MCF 10A (cell line): ENCODE results near the gene FAR2. TPM values are rescaled to one million over a fixed set of nuclear protein-coding genes. Genes with fewer than 3 reads are reported as not detected.

Source experiments
- BruUV-seq: library from RNA; stranded (reverse); fragments of 400-500 nt; replicated peaks from 2 replicates; lab custom pipeline; 2021; lab: Mats Ljungman, UMichigan
- CTCF ChIA-PET: fragments of 300-600 bp; sonication (Branson Sonifier 250); formaldehyde crosslinking; extraction: SDS; loops from one replicate; lab custom pipeline; 2021; ENCODE audit warnings: antibody characterized with exemption, inconsistent platforms; lab: Yijun Ruan, JAX
- POLR2A ChIA-PET: fragments of 300-600, 350-650 bp; sonication (Branson Sonifier 250); formaldehyde crosslinking; extraction: SDS; loops from one replicate; lab custom pipeline; 2020; ENCODE audit warnings: antibody characterized with exemption, inconsistent platforms; lab: Yijun Ruan, JAX
- DNase-seq: peaks from one replicate; pipeline ENCODE4 v3.0.0-alpha.2; 2018; ENCODE audit not compliant: unreplicated experiment
- H3K27ac Mint-ChIP-seq: one replicate; pipeline ENCODE4 v1.8.0; 2022; ENCODE audit warnings: mild to moderate bottlenecking, low read depth, mixed read lengths; ENCODE audit not compliant: unreplicated experiment
- H3K27me3 Mint-ChIP-seq: one replicate; pipeline ENCODE4 v1.8.0; 2022; ENCODE audit warnings: mixed read lengths; ENCODE audit not compliant: insufficient read depth, unreplicated experiment
- H3K36me3 Mint-ChIP-seq: one replicate; pipeline ENCODE4 v1.8.0; 2022; ENCODE audit warnings: mild to moderate bottlenecking, moderate library complexity, mixed read lengths; ENCODE audit not compliant: insufficient read depth, unreplicated experiment
- H3K4me1 Mint-ChIP-seq: one replicate; pipeline ENCODE4 v1.8.0; 2022; ENCODE audit warnings: mixed read lengths; ENCODE audit not compliant: insufficient read depth, unreplicated experiment
- H3K4me3 Mint-ChIP-seq: one replicate; pipeline ENCODE4 v1.8.0; 2022; ENCODE audit warnings: mild to moderate bottlenecking, moderate library complexity, mixed read lengths; ENCODE audit not compliant: unreplicated experiment
- H3K9me3 Mint-ChIP-seq: one replicate; pipeline ENCODE4 v1.8.0; 2022; ENCODE audit warnings: mixed read lengths; ENCODE audit not compliant: unreplicated experiment
- CTCF ChIP-seq: fragments of 200-600 bp; IDR thresholded peaks from one replicate; pipeline ENCODE4 v1.8.0; 2022; ENCODE audit warnings: antibody characterized with exemption, mild to moderate bottlenecking; ENCODE audit not compliant: unreplicated experiment
- intact Hi-C: fragments of 100-400 bp; cut with micrococcal nuclease; formaldehyde crosslinking; loops from 2 replicates; pipeline ENCODE4 v1.14.1; 2022
- total RNA-seq: library from RNA; stranded (reverse); gene quantifications from 2 replicates; pipeline ENCODE4 v1.2.3, GENCODE V29; 2022

Gene FAR2
- total RNA-seq, 1 experiment from 2014 or later, result 1.7 TPM

GRCh38 chr12:29149691-29150281 lies 708 bp downstream of the FAR2 start:
- DNase-seq, result no peak
- BruUV-seq, result no TSS peak
- Mint-ChIP-seq H3K27me3 (no peaks in the 10 kb centered on the region), H3K36me3 (no peaks in the 10 kb centered on the region), H3K4me3 (no peak overlapping the region), H3K9me3 (no peaks in the 10 kb centered on the region), H3K4me1 (peaks cover 4% of the 10 kb centered on the region), H3K27ac (no peak overlapping the region)
- intact Hi-C loops, result no loop called here
- POLR2A ChIA-PET, result no interaction called here
- TF ChIP-seq CTCF, result no peak
- CTCF ChIA-PET, result no interaction called here

GRCh38 chr12:29150462-29150861 lies 1.4 kb downstream of the FAR2 start:
- Mint-ChIP-seq H3K4me3 (no peak overlapping the region), H3K9me3 (no peaks in the 10 kb centered on the region), H3K4me1 (peaks cover 4% of the 10 kb centered on the region), H3K27ac (no peak overlapping the region), H3K36me3 (no peaks in the 10 kb centered on the region), H3K27me3 (no peaks in the 10 kb centered on the region)
- intact Hi-C loops, result no loop called here
- no peak for DNase-seq
- ChIA-PET POLR2A (no interaction called here), CTCF (no interaction called here)
- no peak for TF ChIP-seq CTCF
- no TSS peak for BruUV-seq

- no peaks in the 10 kb centered on the region for H3K9me3 Mint-ChIP-seq
- H3K27ac Mint-ChIP-seq, result no peak overlapping the region
- no peaks in the 10 kb centered on the region for H3K36me3 Mint-ChIP-seq
- CTCF ChIA-PET, result no interaction called here
- BruUV-seq, result no TSS peak
- TF ChIP-seq CTCF, result no peak
- POLR2A ChIA-PET, result no interaction called here
- no peaks in the 10 kb centered on the region for H3K27me3 Mint-ChIP-seq
- no peak for DNase-seq
- H3K4me3 Mint-ChIP-seq, result no peak overlapping the region
- intact Hi-C loops, result no loop called here
- H3K4me1 Mint-ChIP-seq, result peaks cover 7% of the 10 kb centered on the region
Measured at GRCh38 chr12:29152223-29152868, 3.3 kb downstream of the FAR2 start.

GRCh38 chr12:29152981-29153630 lies 4.0 kb downstream of the FAR2 start:
- Mint-ChIP-seq H3K4me3 (no peak overlapping the region), H3K4me1 (peaks cover 11% of the 10 kb centered on the region), H3K36me3 (no peaks in the 10 kb centered on the region), H3K27ac (no peak overlapping the region), H3K27me3 (no peaks in the 10 kb centered on the region), H3K9me3 (no peaks in the 10 kb centered on the region)
- BruUV-seq, result no TSS peak
- no peak for TF ChIP-seq CTCF
- POLR2A ChIA-PET, result interaction anchor here (0.7 kb wide), 1 partner anchor 193 kb away, joined by 3 read pairs; no protein-coding TSS in a partner anchor
- CTCF ChIA-PET, result no interaction called here
- intact Hi-C loops, result no loop called here
- no peak for DNase-seq
